ENCODE measurements around the gene TNXB. TPM values are rescaled to one million over a fixed set of nuclear protein-coding genes. Genes with fewer than 3 reads are reported as not detected.
"Not testable (repeated sequence)": the region's sequence is repeated elsewhere in the genome, so short reads cannot be mapped to it uniquely, and the experiment has no call there.

The TNXB gene
- total RNA-seq, 1 experiment from 2014 or later = 10.6 TPM

DNA sequence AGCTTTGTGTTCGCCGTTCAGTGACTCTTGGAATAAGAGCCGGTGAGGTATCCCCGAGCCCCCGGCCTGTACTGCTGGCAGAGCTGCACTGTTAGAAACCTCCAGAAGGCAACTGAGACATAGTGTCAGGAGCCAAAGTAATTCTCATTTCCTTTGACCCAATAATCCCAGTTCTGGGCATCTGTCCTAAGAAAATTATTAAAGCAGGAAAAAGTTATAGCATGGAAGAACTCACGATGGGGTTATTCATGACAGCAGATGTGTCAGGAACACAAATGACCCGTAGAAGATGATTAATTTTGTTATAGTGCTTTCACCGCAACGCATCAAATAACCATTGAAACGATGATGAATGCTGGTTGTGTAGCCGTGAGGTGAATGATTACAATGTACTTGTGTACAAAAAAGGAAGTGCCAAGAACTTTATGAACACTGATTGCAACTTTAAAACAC is 50.6 kb downstream of the TNXB start:
- Mint-ChIP-seq H3K9me3 (ENCODE audit: low read depth, unreplicated experiment) (no peaks in the 10 kb centered on the region), H3K27me3 (ENCODE audit: unreplicated experiment) (peaks cover 49% of the 10 kb centered on the region), H3K4me3 (ENCODE audit: low read depth, unreplicated experiment) (no peak overlapping the region), H3K36me3 (ENCODE audit: insufficient read depth, unreplicated experiment) (no peaks in the 10 kb centered on the region), H3K27ac (ENCODE audit: unreplicated experiment) (no peak overlapping the region), H3K4me1 (ENCODE audit: low read depth, unreplicated experiment) (no peaks in the 10 kb centered on the region)
- BruUV-seq (replicated peaks) = no TSS peak
- DNase-seq = no peak
- no peak for TF ChIP-seq CTCF (IDR thresholded peaks at IDR 0.05; ENCODE audit: unreplicated experiment)
- intact Hi-C loops (cut with micrococcal nuclease; ENCODE audit: unreplicated experiment) = no loop called here
- CTCF ChIA-PET = no interaction called here

GRCh38 chr6:32057966-32058365 is 51.2 kb downstream of the TNXB start:
- no TSS peak for BruUV-seq (replicated peaks)
- Mint-ChIP-seq H3K9me3 (ENCODE audit: low read depth, unreplicated experiment) (no peaks in the 10 kb centered on the region), H3K4me3 (ENCODE audit: low read depth, unreplicated experiment) (no peak overlapping the region), H3K36me3 (ENCODE audit: insufficient read depth, unreplicated experiment) (no peaks in the 10 kb centered on the region), H3K27me3 (ENCODE audit: unreplicated experiment) (peaks cover 55% of the 10 kb centered on the region), H3K27ac (ENCODE audit: unreplicated experiment) (no peak overlapping the region), H3K4me1 (ENCODE audit: low read depth, unreplicated experiment) (no peaks in the 10 kb centered on the region)
- CTCF ChIA-PET = no interaction called here
- TF ChIP-seq CTCF (IDR thresholded peaks at IDR 0.05; ENCODE audit: unreplicated experiment) = no peak
- intact Hi-C loops (cut with micrococcal nuclease; ENCODE audit: unreplicated experiment) = no loop called here
- no peak for DNase-seq

GRCh38 chr6:32056254-32056653 is 52.9 kb downstream of the TNXB start:
- no peak for DNase-seq
- Mint-ChIP-seq H3K4me3 (ENCODE audit: low read depth, unreplicated experiment) (no peak overlapping the region), H3K27ac (ENCODE audit: unreplicated experiment) (no peak overlapping the region), H3K27me3 (ENCODE audit: unreplicated experiment) (peaks cover 72% of the 10 kb centered on the region), H3K4me1 (ENCODE audit: low read depth, unreplicated experiment) (no peaks in the 10 kb centered on the region), H3K36me3 (ENCODE audit: insufficient read depth, unreplicated experiment) (no peaks in the 10 kb centered on the region), H3K9me3 (ENCODE audit: low read depth, unreplicated experiment) (no peaks in the 10 kb centered on the region)
- intact Hi-C loops (cut with micrococcal nuclease; ENCODE audit: unreplicated experiment) = no loop called here
- CTCF ChIA-PET = no interaction called here
- no peak for TF ChIP-seq CTCF (IDR thresholded peaks at IDR 0.05; ENCODE audit: unreplicated experiment)
- BruUV-seq (replicated peaks) = no TSS peak

- CTCF ChIA-PET; intact Hi-C loops (cut with micrococcal nuclease; ENCODE audit: unreplicated experiment); H3K4me1 Mint-ChIP-seq (ENCODE audit: low read depth, unreplicated experiment); H3K36me3 Mint-ChIP-seq (ENCODE audit: insufficient read depth, unreplicated experiment); H3K4me3 Mint-ChIP-seq (ENCODE audit: low read depth, unreplicated experiment); H3K27ac Mint-ChIP-seq (ENCODE audit: unreplicated experiment); BruUV-seq (replicated peaks); H3K9me3 Mint-ChIP-seq (ENCODE audit: low read depth, unreplicated experiment); DNase-seq: not testable (repeated sequence)
- peaks cover 77% of the 10 kb centered on the region for H3K27me3 Mint-ChIP-seq (ENCODE audit: unreplicated experiment)
Observed at GRCh38 chr6:32055756-32056155, 53.4 kb downstream of the TNXB start.

- CTCF ChIA-PET = interaction anchor here (0.6 kb wide), 1 partner anchor 189 kb away, joined by 3 read pairs; no protein-coding TSS in a partner anchor
- intact Hi-C loops (cut with micrococcal nuclease; ENCODE audit: unreplicated experiment); H3K4me1 Mint-ChIP-seq (ENCODE audit: low read depth, unreplicated experiment); H3K27ac Mint-ChIP-seq (ENCODE audit: unreplicated experiment); DNase-seq; H3K36me3 Mint-ChIP-seq (ENCODE audit: insufficient read depth, unreplicated experiment); H3K4me3 Mint-ChIP-seq (ENCODE audit: low read depth, unreplicated experiment); BruUV-seq (replicated peaks); H3K9me3 Mint-ChIP-seq (ENCODE audit: low read depth, unreplicated experiment): not testable (repeated sequence)
- H3K27me3 Mint-ChIP-seq (ENCODE audit: unreplicated experiment) = peaks cover 82% of the 10 kb centered on the region
Observed at GRCh38 chr6:32053314-32053713, 55.8 kb downstream of the TNXB start.

DNA sequence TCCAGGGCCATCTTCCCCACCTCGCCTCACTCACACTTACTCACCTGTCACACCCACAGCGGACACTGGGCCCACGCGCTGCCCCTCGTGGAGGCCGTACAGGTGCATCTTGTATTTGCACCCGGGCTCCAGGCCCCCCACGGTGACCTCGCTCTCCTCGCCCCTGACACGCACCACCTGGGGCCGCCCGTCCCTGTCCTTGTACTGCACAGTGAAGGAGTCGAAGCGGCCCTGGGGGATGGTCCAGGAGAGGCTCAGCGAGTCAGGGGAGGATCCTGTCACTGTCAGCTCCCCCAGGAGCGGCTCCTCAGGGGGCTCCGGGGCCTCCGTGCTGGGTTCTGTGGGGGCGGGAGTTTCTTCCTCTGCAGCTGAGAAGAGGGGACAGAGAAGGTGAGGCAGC is 56.5 kb downstream of the TNXB start:
- peaks cover 75% of the 10 kb centered on the region for H3K27me3 Mint-ChIP-seq (ENCODE audit: unreplicated experiment)
- H3K36me3 Mint-ChIP-seq (ENCODE audit: insufficient read depth, unreplicated experiment); DNase-seq; BruUV-seq (replicated peaks); H3K4me3 Mint-ChIP-seq (ENCODE audit: low read depth, unreplicated experiment); intact Hi-C loops (cut with micrococcal nuclease; ENCODE audit: unreplicated experiment); CTCF ChIA-PET; H3K9me3 Mint-ChIP-seq (ENCODE audit: low read depth, unreplicated experiment); H3K27ac Mint-ChIP-seq (ENCODE audit: unreplicated experiment); H3K4me1 Mint-ChIP-seq (ENCODE audit: low read depth, unreplicated experiment): not testable (repeated sequence)

Data from Calu3 (cell line).